Measurements from ENCODE around the gene CTNNA2.

Gene CTNNA2

GRCh38 chr2:79569048-79569447 is 56.2 kb downstream of the CTNNA2 start:
- Histone ChIP-seq H3K36me3 (ENCODE audit: control insufficient read depth in 5 of 5, insufficient read depth in 5 of 5, low read length in 5 of 5) (no peaks in the 10 kb centered on the region), H3K27me3 (ENCODE audit: control insufficient read depth in 5 of 5, insufficient read depth in 4 of 5, low read length in 5 of 5) (no peaks in the 10 kb centered on the region), H3K4me3 (ENCODE audit: low read depth in 1 of 5, low read length in 5 of 5) (no peak overlapping the region), H3K9me3 (ENCODE audit: control insufficient read depth in 5 of 5, low read length in 5 of 5) (peaks cover 0 to 2% (median 0%) of the 10 kb centered on the region in 5 donors), H3K9ac (ENCODE audit: low read length in 5 of 5) (no peak overlapping the region), H3K4me1 (ENCODE audit: control insufficient read depth in 5 of 5, insufficient read depth in 5 of 5, low read length in 5 of 5) (no peaks in the 10 kb centered on the region), H3K27ac (ENCODE audit: low read depth, low read length) (no peak overlapping the region)

- Histone ChIP-seq H3K9me3 (ENCODE audit: control insufficient read depth in 5 of 5, low read length in 5 of 5) (no peaks in the 10 kb centered on the region), H3K27ac (ENCODE audit: low read depth, low read length) (no peak overlapping the region), H3K4me1 (ENCODE audit: control insufficient read depth in 5 of 5, insufficient read depth in 5 of 5, low read length in 5 of 5) (no peaks in the 10 kb centered on the region)
Observed at GRCh38 chr2:79573895-79574674, 61.2 kb downstream of the CTNNA2 start.

DNA sequence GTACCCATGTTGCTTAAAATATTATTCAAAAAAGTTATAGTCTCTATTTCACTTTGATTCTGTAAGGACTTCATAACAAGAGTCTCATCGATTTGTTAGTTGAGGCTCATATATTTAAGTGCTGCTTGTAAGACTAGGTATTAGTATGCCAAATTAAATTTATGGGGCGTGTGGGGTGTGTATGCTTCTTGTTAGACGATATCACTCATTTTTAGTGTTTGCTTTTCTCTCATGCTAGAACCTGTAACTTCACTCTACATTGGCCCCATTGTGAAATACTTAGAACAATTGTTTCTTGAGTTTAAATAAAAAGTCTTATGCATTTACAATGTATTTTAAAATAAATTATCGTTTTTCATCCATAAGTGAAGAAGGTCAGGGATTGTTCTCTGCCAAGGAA is 63.6 kb downstream of the CTNNA2 start:
- Histone ChIP-seq H3K4me1 (ENCODE audit: control insufficient read depth in 5 of 5, insufficient read depth in 5 of 5, low read length in 5 of 5) (no peaks in the 10 kb centered on the region), H3K27ac (ENCODE audit: low read depth, low read length) (no peak overlapping the region), H3K9me3 (ENCODE audit: control insufficient read depth in 5 of 5, low read length in 5 of 5) (no peaks in the 10 kb centered on the region), H3K27me3 (ENCODE audit: control insufficient read depth in 5 of 5, insufficient read depth in 4 of 5, low read length in 5 of 5) (no peaks in the 10 kb centered on the region), H3K9ac (ENCODE audit: low read length in 5 of 5) (no peak overlapping the region), H3K36me3 (ENCODE audit: control insufficient read depth in 5 of 5, insufficient read depth in 5 of 5, low read length in 5 of 5) (no peaks in the 10 kb centered on the region), H3K4me3 (ENCODE audit: low read depth in 1 of 5, low read length in 5 of 5) (no peak overlapping the region)

More at GRCh38 chr2:79573895-79574674, 61.2 kb downstream of the CTNNA2 start:
- H3K36me3 ChIP-seq (ENCODE audit: control insufficient read depth in 5 of 5, insufficient read depth in 5 of 5, low read length in 5 of 5) = no peaks in the 10 kb centered on the region
- H3K27me3 ChIP-seq (ENCODE audit: control insufficient read depth in 5 of 5, insufficient read depth in 4 of 5, low read length in 5 of 5) = no peaks in the 10 kb centered on the region
- H3K9ac ChIP-seq (ENCODE audit: low read length in 5 of 5) = no peak overlapping the region
- no peak overlapping the region for H3K4me3 ChIP-seq (ENCODE audit: low read depth in 1 of 5, low read length in 5 of 5)

GRCh38 chr2:79578952-79579351 is 66.1 kb downstream of the CTNNA2 start:
- H3K27me3 ChIP-seq (ENCODE audit: control insufficient read depth in 5 of 5, insufficient read depth in 4 of 5, low read length in 5 of 5) = no peaks in the 10 kb centered on the region
- H3K4me3 ChIP-seq (ENCODE audit: low read depth in 1 of 5, low read length in 5 of 5) = no peak overlapping the region
- H3K27ac ChIP-seq (ENCODE audit: low read depth, low read length) = no peak overlapping the region
- no peaks in the 10 kb centered on the region for H3K4me1 ChIP-seq (ENCODE audit: control insufficient read depth in 5 of 5, insufficient read depth in 5 of 5, low read length in 5 of 5)
- H3K36me3 ChIP-seq (ENCODE audit: control insufficient read depth in 5 of 5, insufficient read depth in 5 of 5, low read length in 5 of 5) = no peaks in the 10 kb centered on the region
- no peak overlapping the region for H3K9ac ChIP-seq (ENCODE audit: low read length in 5 of 5)
- H3K9me3 ChIP-seq (ENCODE audit: control insufficient read depth in 5 of 5, low read length in 5 of 5) = no peaks in the 10 kb centered on the region

- no peak overlapping the region for H3K4me3 ChIP-seq (ENCODE audit: low read depth in 1 of 5, low read length in 5 of 5)
- no peak overlapping the region for H3K27ac ChIP-seq (ENCODE audit: low read depth, low read length)
- H3K36me3 ChIP-seq (ENCODE audit: control insufficient read depth in 5 of 5, insufficient read depth in 5 of 5, low read length in 5 of 5) = no peaks in the 10 kb centered on the region
- no peaks in the 10 kb centered on the region for H3K4me1 ChIP-seq (ENCODE audit: control insufficient read depth in 5 of 5, insufficient read depth in 5 of 5, low read length in 5 of 5)
- no peak overlapping the region for H3K9ac ChIP-seq (ENCODE audit: low read length in 5 of 5)
- H3K9me3 ChIP-seq (ENCODE audit: control insufficient read depth in 5 of 5, low read length in 5 of 5) = no peaks in the 10 kb centered on the region
- no peaks in the 10 kb centered on the region for H3K27me3 ChIP-seq (ENCODE audit: control insufficient read depth in 5 of 5, insufficient read depth in 4 of 5, low read length in 5 of 5)
Observed at GRCh38 chr2:79580175-79580574, 67.3 kb downstream of the CTNNA2 start.

GRCh38 chr2:79585701-79586433 is 73.0 kb downstream of the CTNNA2 start:
- Histone ChIP-seq H3K36me3 (ENCODE audit: control insufficient read depth in 5 of 5, insufficient read depth in 5 of 5, low read length in 5 of 5) (no peaks in the 10 kb centered on the region), H3K9ac (ENCODE audit: low read length in 5 of 5) (no peak overlapping the region), H3K27ac (ENCODE audit: low read depth, low read length) (no peak overlapping the region), H3K4me3 (ENCODE audit: low read depth in 1 of 5, low read length in 5 of 5) (no peak overlapping the region), H3K4me1 (ENCODE audit: control insufficient read depth in 5 of 5, insufficient read depth in 5 of 5, low read length in 5 of 5) (no peaks in the 10 kb centered on the region), H3K9me3 (ENCODE audit: control insufficient read depth in 5 of 5, low read length in 5 of 5) (peaks cover 0 to 4% (median 0%) of the 10 kb centered on the region in 5 donors), H3K27me3 (ENCODE audit: control insufficient read depth in 5 of 5, insufficient read depth in 4 of 5, low read length in 5 of 5) (no peaks in the 10 kb centered on the region)

- Histone ChIP-seq H3K36me3 (ENCODE audit: control insufficient read depth in 5 of 5, insufficient read depth in 5 of 5, low read length in 5 of 5) (no peaks in the 10 kb centered on the region), H3K9me3 (ENCODE audit: control insufficient read depth in 5 of 5, low read length in 5 of 5) (peaks cover 0 to 4% (median 0%) of the 10 kb centered on the region in 5 donors), H3K4me1 (ENCODE audit: control insufficient read depth in 5 of 5, insufficient read depth in 5 of 5, low read length in 5 of 5) (no peaks in the 10 kb centered on the region), H3K4me3 (ENCODE audit: low read depth in 1 of 5, low read length in 5 of 5) (no peak overlapping the region), H3K27ac (ENCODE audit: low read depth, low read length) (no peak overlapping the region), H3K27me3 (ENCODE audit: control insufficient read depth in 5 of 5, insufficient read depth in 4 of 5, low read length in 5 of 5) (no peaks in the 10 kb centered on the region), H3K9ac (ENCODE audit: low read length in 5 of 5) (no peak overlapping the region)
Observed at GRCh38 chr2:79591281-79591680, 78.4 kb downstream of the CTNNA2 start.

DNA sequence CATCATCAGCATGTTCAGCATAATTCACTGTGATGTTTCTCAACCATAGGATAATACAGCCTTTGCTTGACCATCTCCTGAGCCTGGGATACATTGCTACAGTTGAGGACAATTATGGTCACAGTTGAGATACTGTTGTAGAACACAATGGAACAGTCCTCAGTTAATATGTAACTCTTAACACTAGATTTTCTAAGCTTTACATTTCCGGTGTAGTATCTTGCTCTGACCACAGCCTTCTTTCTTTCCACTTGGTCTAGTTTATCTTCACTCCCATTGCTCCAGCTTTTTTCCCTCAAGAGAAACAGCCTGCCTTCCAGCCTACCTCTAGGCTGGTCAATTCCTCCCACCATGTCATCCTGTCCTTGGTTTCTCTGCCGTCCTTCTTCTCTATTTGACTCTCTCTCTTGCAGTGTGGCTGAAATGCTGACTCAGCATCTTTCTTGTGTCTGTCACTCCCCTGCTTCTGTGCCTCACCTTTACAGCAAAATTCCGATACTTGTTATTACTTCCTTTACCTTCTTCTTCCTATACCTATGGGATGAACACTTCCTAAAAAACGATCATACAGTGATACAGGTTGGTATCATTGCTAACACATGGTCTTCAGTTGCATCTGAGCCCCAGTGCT is 80.5 kb downstream of the CTNNA2 start:
- Histone ChIP-seq H3K4me1 (ENCODE audit: control insufficient read depth in 5 of 5, insufficient read depth in 5 of 5, low read length in 5 of 5) (no peaks in the 10 kb centered on the region), H3K27ac (ENCODE audit: low read depth, low read length) (no peak overlapping the region), H3K9me3 (ENCODE audit: control insufficient read depth in 5 of 5, low read length in 5 of 5) (peaks cover 0 to 6% (median 0%) of the 10 kb centered on the region in 5 donors), H3K9ac (ENCODE audit: low read length in 5 of 5) (no peak overlapping the region), H3K36me3 (ENCODE audit: control insufficient read depth in 5 of 5, insufficient read depth in 5 of 5, low read length in 5 of 5) (no peaks in the 10 kb centered on the region), H3K4me3 (ENCODE audit: low read depth in 1 of 5, low read length in 5 of 5) (no peak overlapping the region), H3K27me3 (ENCODE audit: control insufficient read depth in 5 of 5, insufficient read depth in 4 of 5, low read length in 5 of 5) (no peaks in the 10 kb centered on the region)

DNA sequence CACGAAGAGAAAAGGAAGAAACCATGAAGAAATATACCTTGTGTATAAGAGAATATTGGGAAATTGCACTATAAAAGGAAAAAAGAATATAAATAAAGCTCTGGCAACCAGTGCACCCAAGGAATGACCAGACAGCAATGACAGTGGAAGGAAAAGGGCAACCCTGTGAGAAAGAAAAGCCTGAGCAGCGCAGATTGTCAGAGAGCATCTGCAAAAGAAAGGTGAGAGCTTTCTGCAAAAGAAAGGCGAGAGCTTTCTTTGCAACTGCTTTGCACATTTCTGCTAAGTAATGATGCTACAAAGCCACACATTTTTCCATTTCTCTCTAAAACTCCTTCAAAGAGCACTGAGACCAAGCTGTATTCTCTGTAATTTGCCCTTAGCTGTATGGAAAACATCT is 83.6 kb downstream of the CTNNA2 start:
- H3K9me3 ChIP-seq (ENCODE audit: control insufficient read depth in 5 of 5, low read length in 5 of 5) = peaks cover 0 to 8% (median 0%) of the 10 kb centered on the region in 5 donors
- no peaks in the 10 kb centered on the region for H3K4me1 ChIP-seq (ENCODE audit: control insufficient read depth in 5 of 5, insufficient read depth in 5 of 5, low read length in 5 of 5)
- no peaks in the 10 kb centered on the region for H3K36me3 ChIP-seq (ENCODE audit: control insufficient read depth in 5 of 5, insufficient read depth in 5 of 5, low read length in 5 of 5)
- H3K27ac ChIP-seq (ENCODE audit: low read depth, low read length) = no peak overlapping the region
- no peak overlapping the region for H3K4me3 ChIP-seq (ENCODE audit: low read depth in 1 of 5, low read length in 5 of 5)
- H3K27me3 ChIP-seq (ENCODE audit: control insufficient read depth in 5 of 5, insufficient read depth in 4 of 5, low read length in 5 of 5) = no peaks in the 10 kb centered on the region
- no peak overlapping the region for H3K9ac ChIP-seq (ENCODE audit: low read length in 5 of 5)

DNA sequence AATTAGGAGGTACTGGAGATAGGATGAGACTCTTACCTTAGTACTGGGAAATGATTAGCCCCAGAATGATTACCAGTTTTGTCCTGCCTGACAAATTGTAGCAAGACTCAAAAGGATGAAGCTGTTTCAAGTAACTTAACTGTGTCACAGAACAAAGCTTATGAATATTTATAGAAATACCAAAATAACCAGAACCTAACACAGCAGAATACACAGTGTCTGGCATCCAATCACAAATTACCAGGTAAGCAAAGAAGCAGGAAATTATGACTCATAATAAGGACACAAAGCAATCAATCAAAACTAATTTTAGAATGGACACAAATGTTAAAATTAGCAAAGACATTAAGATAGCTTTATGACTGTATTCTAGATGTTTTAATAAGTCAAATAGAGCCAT is 91.9 kb downstream of the CTNNA2 start:
- Histone ChIP-seq H3K4me3 (ENCODE audit: low read depth in 1 of 5, low read length in 5 of 5) (no peak overlapping the region), H3K36me3 (ENCODE audit: control insufficient read depth in 5 of 5, insufficient read depth in 5 of 5, low read length in 5 of 5) (no peaks in the 10 kb centered on the region), H3K9ac (ENCODE audit: low read length in 5 of 5) (no peak overlapping the region), H3K9me3 (ENCODE audit: control insufficient read depth in 5 of 5, low read length in 5 of 5) (peaks cover 0 to 3% (median 0%) of the 10 kb centered on the region in 5 donors), H3K27me3 (ENCODE audit: control insufficient read depth in 5 of 5, insufficient read depth in 4 of 5, low read length in 5 of 5) (no peaks in the 10 kb centered on the region), H3K27ac (ENCODE audit: low read depth, low read length) (no peak overlapping the region), H3K4me1 (ENCODE audit: control insufficient read depth in 5 of 5, insufficient read depth in 5 of 5, low read length in 5 of 5) (no peaks in the 10 kb centered on the region)
